MV-4-11 (cell line): ENCODE data around the gene MYLK.
A peak's percentile ranks its signal among the peaks of the same experiment; 100 is the strongest.
"Not testable (repeated sequence)": the region's sequence is repeated elsewhere in the genome, so short reads cannot be mapped to it uniquely, and the experiment has no call there.

Source experiments
- DNase-seq: peaks from one replicate; lab custom pipeline; 2025; lab: John Stamatoyannopoulos, UW

The MYLK gene

GRCh38 chr3:123622766-123623165 is 261.4 kb downstream of the MYLK start:
- DNase-seq: no peak

DNA sequence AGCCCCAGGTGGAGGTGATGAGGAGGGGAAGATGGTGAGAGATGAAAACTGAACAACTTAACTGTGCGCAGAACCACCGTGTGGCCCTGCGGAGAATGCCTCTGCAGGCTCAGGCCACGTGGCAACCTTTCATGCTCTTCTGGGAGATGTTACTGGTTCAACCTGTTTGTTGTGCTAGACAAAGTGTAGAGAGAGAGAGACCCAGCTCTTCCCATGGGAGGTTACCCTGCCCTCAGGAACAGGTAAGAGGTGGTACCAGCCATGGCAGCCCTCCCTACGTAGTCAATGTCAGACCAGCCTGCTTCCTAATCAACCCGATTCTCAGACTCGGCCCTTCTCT is 262.3 kb downstream of the MYLK start:
- DNase-seq: no peak

DNA sequence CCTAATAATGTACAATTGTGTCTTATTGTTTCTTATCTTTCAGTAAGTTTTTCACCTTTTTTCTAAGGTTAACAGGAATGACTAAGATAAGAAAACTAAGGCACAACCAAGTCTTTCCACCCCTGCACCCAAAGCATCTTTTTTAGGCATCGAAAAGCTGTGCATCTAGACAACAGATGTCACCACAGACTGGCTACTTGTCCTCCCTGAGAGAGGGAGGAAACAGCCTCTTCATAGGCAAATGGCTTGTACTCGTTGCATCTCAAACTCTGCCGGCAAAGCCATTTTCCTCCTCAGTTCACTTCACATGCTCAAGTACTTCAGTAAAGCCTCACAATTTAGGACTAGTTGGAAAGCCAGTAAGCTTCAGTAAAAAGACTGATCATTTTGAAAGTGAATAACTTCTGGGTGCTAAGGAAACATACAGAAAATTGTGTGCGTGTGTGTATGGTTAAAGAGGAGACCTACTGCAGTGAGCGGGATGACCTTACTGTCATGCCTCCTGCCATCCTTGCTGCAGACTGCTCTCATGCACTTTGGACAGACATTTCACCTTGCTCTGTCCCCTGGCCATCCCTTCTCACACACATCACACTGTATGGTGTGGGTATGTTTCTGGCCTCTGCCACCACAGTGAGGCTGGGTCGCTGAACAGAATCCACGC is 262.8 kb downstream of the MYLK start:
- DNase-seq: no peak

- no peak for DNase-seq
Measured at GRCh38 chr3:123620343-123620742, 263.8 kb downstream of the MYLK start.

GRCh38 chr3:123618768-123619484 is 265.2 kb downstream of the MYLK start:
- DNase-seq: peak; percentile 95

- DNase-seq: no peak
Measured at GRCh38 chr3:123618076-123618708, 265.9 kb downstream of the MYLK start.

- no peak for DNase-seq
Measured at GRCh38 chr3:123616593-123616992, 267.5 kb downstream of the MYLK start.

DNA sequence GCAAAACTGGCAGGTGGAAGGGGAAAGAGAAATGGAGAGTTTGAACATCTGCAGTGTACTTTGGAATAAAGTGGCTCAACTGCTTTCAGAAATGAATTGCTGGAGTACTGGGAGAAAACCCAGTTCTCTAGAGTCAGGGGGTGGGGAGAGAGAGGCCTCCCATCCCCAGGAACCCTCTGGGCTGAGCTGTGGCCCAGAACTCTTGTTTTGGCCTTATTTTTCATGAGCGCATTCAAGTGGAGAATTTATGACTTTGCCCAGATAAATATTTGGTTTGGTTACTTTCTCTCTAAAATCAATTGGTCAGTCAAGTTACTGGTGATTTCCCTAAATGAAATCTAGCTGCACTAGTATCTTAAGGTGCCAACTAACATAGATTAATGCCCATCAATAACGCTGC is 270.6 kb downstream of the MYLK start:
- DNase-seq: no peak

- DNase-seq: not testable (repeated sequence)
Measured at GRCh38 chr3:123611674-123612073, 272.5 kb downstream of the MYLK start.

GRCh38 chr3:123611082-123611481 is 273.1 kb downstream of the MYLK start:
- DNase-seq: no peak

- no peak for DNase-seq
Measured at GRCh38 chr3:123610331-123610730, 273.8 kb downstream of the MYLK start.

GRCh38 chr3:123609063-123609462 is 275.1 kb downstream of the MYLK start:
- no peak for DNase-seq

DNA sequence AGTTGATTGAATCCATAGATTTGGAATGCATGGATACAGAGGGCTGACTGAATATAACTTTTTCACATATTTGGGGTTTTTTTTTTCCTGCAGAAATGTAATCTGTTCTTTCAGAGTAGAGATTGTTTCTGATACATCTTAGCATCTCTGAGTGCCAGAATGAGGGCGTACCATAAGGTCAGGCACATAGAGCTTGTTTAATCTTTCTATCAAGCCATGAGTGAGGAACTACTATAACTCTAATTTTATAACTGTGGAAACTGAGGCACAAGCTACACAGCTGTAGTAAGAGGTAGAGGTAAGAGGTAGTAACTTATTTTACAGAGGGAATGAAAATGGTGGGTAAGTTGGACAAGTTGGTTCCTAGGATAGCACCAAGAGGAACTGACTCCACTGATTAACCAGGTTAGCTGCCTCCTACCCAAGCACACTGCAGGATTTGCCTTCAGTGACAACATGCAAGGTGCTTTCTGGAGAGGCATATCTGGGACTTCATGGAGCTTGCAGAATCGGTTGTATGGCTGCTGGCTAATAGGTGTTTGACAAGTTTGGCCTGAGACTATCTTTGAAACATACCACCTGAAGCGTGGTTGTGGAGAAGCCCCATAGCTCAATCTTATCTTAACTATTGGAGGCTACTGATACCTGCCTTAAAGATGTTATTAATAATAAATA is 275.7 kb downstream of the MYLK start:
- DNase-seq: no peak

GRCh38 chr3:123606527-123606926 is 277.6 kb downstream of the MYLK start:
- DNase-seq: no peak

DNA sequence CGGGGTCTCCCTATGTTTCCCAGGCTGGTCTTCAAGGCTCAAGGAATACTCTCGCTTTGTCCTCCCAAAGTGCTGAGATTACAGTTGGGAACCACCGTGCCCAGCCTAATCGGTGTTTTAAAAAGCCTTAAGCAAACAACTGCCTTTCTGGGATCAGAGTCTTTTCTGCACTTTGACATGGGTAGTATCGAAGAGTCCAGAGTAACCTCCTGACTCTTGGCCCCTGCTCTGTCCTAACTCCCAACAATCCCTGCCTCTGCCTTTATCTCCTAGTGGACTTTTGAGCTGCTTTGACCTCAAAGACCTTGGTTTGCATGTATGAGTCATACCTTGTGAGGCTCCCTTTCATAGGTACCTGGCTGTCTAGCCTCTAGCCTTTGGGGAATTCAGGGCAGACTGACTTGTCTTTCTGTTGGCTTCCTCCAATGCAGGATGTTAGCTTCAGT is 278.3 kb downstream of the MYLK start:
- DNase-seq: no peak

GRCh38 chr3:123603153-123603552 is 281.0 kb downstream of the MYLK start:
- not testable (repeated sequence) for DNase-seq

DNA sequence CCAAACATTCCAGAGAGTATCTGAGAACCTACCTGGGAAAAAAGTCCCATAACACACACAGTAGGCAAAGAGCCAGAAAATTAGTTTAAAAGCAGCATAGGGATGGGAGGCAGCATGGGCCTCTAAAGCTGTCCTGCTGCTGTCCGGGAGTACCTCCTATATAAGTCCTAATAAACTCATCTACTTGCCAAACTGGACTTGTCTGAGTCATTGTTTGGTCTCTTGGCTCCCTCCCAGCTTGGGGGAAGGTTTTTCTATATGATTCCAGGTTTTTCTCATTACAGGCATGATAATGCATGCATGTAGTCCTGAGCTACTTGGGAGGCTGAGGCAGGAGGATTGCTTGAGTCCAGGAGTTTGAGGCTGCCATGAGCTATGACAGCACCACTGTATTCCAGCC is 281.8 kb downstream of the MYLK start:
- DNase-seq: no peak

DNA sequence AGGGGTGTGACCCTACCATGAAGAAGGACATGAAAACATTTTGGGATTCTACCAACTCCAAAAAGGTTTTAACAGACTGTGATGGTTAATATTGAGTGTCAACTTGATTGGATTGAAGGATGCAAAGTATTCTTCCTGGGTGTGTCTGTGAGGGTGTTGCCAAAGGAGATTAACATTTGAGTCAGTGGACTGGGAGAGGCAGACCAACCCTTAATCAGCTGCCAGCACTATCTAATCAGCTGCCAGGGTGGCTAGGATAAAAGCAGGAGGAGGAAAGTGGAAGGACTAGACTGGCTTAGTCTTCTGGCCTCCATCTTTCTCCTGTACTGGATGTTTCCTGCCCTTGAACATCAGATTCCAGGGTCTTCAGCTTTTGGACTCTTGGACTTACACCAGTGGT is 283.3 kb downstream of the MYLK start:
- DNase-seq: not testable (repeated sequence)

DNA sequence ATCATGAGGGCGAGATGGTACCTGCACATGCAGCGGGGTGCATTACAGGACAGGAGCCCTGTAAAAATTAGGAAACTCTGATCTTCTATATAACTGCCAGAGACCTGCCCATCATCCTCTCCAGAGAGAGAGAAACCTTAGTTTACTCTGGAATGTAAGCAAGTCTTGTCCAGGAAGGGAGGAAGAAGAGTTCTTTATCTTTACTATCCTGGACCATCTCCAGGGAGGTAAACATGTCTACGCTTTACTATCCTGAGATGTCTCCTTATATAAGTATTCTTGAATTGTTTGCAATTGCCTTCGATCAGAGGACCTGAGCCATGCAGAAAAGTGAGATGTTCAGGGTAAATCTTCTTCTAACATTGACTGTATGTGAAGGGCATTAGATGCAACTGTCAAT is 286.6 kb downstream of the MYLK start:
- DNase-seq: no peak

- no peak for DNase-seq
Measured at GRCh38 chr3:123595396-123596180, 288.5 kb downstream of the MYLK start.

- no peak for DNase-seq
Measured at GRCh38 chr3:123593381-123593780, 290.8 kb downstream of the MYLK start.
